Nucleus accumbens (tissue), 56 donors: ENCODE measurements around the gene CPB1.

Experiments used
- DNase-seq, 56 donors: peaks; one replicate each; lab custom pipeline; 2025; lab: John Stamatoyannopoulos, UW

The CPB1 gene

GRCh38 chr3:148879256-148879655 is 51.6 kb downstream of the CPB1 start:
- DNase-seq: no peak

GRCh38 chr3:148880681-148881080 is 53.1 kb downstream of the CPB1 start:
- DNase-seq: no peak

DNA sequence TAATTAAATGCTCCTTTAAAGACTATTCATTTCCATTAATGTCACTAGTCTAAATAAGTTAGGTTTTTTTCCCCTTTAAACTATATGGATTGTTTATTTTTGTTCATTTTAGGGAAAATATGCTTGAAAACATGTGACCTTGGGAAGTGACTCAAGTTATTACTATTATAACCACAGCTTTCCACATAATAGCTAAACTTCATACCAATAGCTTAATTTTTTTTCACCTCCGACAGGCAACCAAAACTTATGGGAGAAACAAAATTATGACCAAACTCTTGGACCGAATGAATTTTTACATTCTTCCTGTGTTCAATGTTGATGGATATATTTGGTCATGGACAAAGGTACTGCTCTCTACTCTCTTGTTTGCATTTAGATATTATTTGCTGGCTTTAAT is 53.7 kb downstream of the CPB1 start:
- no peak for DNase-seq

GRCh38 chr3:148882288-148882687 is 54.7 kb downstream of the CPB1 start:
- no peak for DNase-seq

DNA sequence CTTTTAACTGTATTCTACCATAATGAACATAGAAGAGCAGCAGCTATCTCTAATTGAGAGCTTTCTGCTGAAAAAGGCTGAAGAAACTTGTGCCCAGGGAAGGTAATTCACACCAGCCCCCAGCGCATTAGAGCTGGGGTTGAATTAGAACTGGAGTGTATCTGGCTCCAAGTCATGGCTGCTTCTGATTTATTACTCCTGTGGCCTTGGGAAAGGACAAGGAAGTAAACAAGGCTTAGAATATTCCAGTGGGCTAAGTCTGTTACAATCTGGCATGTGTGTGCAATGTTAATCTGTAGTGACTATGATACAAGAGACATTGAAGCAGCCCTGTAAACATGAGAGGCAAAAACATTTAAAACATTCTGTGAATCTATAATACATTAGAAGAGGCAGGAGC is 55.6 kb downstream of the CPB1 start:
- DNase-seq: no peak

GRCh38 chr3:148884261-148884660 is 56.6 kb downstream of the CPB1 start:
- no peak for DNase-seq

GRCh38 chr3:148889828-148890227 is 62.2 kb downstream of the CPB1 start:
- DNase-seq: no peak

DNA sequence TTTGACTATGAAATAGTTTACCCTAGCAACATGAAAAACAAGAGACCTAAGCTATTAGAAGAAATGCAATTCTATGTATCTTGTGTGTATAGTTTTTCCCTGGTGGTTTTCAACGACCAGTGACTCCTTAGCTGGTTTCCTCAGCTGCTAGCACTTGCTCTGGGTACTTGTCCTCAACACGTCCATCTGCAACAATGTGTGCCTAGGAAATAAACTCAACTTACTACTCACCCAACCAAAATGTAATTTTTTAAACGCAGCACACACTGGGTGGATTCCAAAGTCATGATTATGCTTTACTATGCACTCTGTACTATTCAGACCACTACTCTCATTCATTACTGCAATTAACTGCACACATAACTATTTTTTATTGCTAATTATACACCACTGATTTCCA is 68.5 kb downstream of the CPB1 start:
- DNase-seq: no peak

DNA sequence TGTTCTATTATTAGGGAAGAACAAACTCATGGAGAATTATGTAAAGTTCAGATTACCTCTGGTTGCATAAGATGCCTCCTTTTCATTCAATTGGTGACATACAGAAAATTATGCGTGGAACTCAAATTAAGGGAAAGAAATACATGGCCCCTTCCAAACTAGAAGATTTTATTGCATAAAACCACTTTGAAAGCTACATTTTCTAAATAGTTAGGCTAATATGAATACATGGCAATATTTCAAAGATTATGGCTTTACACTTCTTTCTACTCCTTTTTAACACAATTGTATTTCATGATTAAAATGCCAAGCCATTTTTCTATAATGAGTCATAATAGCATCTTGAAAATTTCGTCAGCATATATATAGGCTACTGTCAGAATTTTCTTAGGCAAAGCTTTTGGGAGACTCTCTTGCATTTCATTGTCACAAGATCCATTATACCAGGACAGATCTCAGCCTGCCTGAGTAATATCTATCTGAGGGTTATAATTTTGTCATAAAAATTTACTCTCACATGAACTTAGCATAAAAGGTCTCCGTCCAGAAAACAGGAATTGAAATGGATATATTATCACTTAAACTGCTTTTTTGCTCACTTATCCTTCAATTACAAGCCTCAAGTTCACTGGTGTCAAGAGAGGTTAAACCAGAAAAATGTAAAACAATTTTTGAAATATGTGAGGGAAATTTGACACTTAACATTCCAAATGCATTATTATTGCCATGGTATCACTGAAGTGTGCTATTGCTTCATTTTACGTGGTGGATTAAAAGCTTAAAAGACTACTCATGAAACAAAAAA is 74.6 kb downstream of the CPB1 start:
- DNase-seq: no peak

GRCh38 chr3:148903022-148903442 is 75.4 kb downstream of the CPB1 start:
- DNase-seq: no peak

DNA sequence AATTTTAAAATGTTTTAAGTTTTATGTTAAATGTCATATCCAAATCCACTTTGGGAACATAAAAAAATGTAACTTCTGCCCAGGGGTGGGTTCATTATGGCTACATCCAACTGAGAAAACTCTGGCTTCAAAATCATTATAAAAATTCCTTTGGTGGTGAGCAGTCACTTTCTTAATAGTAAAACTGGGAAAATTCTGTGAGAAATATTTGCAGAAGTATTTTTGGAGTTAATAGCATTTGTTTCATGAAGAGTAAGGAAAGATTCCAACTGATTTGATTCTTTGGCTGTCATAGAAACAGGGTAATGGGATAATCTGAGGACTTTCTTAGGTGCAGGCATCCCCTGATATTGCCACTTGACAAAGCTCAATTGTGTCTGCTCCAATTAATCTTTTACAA is 76.3 kb downstream of the CPB1 start:
- DNase-seq: no peak

DNA sequence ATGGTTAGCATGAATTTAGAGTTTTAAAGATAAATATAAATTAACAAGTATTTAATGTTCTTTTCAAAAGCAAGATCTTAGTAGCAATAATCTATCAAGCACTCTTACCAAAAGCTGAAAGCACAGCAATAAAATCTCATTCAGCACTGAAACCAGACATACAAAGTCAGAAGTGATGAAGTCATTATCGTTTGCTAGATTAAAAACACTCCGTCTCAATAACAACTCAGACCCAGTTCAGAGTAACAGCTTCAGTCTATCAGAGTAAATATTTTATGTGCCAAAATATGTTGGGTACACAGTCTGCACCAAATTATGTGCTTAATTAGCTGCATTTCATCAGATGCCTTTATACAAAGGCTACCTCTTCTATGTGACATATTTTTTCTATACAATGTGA is 79.1 kb downstream of the CPB1 start:
- no peak for DNase-seq
